GM18907 (cell line): ENCODE data around the gene FBXO47.

ENCODE experiments used
- ATAC-seq: cut with Tn5 transposase; IDR thresholded peaks from one replicate; pipeline ENCODE4 v1.9.1; 2021; ENCODE audit warnings: mild to moderate bottlenecking, moderate library complexity; ENCODE audit not compliant: unreplicated experiment

The FBXO47 gene

DNA sequence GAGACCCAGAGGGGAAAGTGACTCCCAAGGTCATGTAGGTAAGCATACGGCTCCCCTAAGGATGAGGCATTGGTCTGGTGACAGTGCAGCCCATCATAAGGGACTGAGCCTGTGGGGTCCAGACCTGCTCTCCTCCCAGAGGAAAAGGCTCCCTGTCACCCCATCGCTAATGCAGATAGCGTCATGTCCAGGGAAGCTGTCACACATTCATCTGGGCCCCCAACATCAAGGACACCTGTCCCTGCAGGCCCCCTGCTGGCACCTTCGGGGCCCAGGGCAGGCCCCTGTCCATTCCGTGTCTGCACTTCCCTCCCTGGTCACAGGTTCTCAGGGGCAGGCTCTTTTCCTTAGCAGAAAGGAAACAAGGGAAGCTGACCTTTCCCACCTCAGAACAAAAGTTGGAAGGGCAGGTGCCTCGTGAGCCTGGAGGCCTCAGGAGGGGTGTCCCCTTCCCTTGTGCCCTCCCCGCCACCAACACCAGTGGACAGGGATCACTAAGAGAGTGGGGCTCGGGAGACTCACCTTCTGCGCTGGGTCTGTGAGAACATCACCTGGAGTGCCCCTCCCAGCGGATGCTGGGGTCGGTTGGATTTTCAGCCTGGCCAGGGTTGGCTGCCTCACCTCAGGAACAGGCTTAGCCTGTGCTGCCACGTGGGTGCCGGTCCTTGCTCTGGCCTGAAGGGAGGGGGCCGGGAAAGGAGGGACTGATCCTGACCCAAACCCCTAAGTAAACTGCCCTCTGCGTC lies 59.1 kb downstream of the FBXO47 start:
- no peak for ATAC-seq

DNA sequence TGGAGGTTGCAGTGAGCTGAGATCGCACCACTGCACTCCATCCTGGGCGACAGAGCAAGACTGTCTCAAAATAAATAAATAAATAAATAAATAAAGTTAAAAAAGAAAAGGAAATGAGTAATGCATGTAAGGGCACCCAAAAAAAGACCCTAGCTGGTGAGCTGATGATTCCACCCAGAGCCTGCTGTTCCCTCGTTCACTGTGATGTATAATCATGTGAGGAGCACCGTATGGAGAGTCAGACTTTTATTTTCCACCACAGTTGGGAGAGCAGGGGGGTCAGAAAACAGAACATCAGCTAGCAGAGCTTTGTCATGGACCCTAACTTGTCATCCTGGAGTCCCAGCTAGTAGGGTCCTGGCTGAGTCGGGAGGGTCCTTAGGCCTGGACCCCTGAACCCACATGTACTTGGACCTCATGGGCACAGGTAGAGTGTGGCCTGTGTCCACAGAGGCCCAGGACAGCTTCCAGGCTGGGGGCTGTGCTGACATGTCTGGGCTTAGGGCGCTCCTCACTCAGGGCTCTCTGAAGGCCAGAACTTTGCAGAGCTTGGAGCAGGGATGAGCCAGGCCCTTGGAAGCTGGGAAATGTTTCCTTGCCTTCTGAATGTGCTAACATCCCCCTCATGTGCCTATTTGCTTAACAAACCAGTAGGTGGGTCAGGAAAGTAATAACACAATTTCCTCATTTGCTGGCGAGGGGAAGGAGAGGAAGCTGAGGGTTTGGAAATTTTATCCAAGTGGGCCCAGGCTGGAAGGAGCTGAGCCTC lies 60.6 kb downstream of the FBXO47 start:
- no peak for ATAC-seq

DNA sequence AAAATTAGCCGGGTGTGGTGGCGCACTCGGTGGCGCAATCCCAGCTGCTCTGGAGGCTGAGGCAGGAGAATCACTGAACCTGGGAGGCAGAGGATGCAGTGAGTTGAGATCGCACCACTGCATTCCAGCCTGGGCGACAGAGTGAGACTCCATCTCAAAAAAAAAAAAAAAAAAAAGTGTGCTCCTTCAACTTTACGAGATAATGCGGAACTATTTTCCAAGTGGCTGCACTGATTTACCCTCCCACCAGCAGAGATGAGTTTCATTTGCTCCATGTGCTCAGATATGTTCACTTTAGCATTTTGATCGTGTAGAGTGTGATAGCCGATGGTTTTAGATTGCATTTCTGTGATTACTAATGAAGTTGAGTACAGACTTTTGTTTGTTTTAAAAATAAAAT lies 61.8 kb downstream of the FBXO47 start:
- ATAC-seq = no peak

DNA sequence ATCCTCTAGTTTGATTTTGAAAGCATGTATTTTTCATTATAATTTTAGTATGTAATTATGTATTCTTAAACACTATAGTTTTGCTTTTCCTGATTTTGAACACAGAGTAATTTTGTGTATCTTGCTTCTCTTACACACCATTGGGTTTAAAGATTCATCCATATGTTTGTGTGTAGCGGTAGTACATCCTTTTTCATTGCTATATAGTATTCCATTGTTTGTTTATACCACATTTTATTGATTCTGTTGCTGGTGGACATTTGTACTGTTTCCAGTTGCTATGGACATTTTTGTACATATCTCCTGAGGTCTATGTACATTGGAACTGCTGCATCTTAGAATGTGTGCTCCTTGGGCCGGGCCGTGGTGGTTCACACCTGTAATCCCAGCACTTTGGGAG lies 62.3 kb downstream of the FBXO47 start:
- no peak for ATAC-seq

DNA sequence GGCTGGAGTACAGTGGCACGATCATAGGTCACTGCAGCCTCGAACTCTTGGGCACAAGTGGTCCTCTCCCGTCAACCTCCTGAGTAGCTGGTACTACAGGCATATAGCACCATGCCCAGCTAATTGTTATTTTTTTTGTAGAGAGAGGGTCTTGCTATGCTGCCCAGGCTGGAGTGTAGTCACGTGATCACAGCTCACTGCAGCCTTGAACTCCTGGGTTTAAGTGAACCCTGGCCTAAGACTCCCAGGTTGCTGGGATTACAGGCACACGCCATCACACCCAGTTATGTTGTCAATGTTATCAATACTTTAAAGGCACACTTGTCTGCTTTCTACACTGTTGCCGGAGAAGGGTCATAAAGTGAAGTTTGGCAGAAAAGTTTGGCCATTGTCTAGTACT lies 63.8 kb downstream of the FBXO47 start:
- no peak for ATAC-seq

DNA sequence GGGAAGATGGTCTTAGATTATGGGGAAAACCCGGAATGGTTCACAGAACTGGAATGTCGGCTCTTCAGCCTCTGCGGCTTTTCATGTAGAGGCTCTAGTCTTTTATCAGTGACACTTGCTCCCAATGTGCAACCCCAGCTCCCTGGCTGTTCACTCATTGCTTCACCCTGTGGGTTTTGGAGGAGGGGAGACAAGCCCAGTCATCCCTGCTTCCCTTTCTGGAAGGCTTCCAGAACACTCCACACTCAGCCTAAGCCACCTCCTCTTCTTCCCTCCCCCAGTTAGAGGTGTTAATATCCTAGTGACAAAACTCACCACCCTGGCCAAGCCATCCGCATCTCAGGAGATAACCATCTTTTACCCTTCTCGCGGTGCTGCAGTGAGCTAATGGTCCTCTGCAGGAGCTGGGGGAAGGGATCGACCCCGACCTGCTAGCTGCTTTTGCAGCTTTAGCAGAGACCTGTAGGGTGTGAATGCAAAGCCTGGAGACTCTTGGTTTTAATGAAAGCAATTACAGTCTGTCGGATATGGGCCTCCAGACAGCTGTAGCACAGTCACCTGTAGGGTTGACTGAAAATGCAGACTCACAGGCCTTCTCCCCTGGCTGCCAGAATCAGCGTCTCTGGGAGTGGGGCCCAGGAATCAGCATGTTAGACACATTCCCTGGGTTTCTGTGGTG lies 66.1 kb downstream of the FBXO47 start:
- ATAC-seq = no peak

DNA sequence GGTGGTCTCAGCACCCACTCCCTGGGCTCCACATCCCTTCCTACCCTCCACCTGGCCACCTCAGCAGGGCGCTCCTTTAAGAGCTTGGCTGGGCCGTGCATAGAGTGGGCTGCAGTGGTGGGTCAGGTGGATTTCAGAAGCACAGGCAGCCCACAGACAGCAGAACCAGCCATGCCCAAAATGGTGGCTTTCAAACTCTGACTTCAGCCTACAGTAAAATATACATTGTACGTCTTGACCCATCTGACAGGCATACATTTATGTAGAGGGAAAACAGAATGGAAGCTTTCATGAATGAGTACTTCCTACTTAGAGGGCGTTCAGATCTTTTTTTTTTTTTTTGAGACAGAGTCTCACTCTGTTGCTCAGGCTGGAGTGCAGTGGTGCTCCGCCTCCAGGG lies 67.8 kb downstream of the FBXO47 start:
- peak; percentile 11 for ATAC-seq

DNA sequence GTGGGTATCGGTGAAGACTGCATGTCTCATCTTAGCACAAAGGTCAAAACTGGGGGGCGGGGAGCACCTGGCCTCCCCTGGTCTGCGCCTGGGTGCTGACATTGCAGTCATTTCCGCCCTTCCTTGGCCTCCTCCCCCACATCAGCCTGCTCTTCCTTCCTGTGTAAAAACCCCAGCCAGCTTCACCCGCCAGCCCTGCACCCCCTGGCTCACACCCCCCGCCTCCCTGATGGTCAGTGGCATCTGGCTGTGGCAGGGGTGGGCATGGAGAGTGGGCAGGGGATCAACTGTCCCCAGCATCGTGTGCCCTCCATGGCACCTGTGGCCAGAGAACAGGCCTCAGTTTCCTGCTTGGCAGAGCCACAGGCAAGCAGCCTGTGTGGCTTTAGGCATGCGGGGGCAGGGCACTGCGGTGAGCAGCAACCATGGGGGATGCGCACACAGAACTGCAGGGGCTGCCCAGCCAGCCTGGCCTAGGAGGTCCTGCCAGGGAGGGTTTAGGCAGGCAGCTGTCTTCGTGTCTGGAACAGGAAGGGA lies 68.3 kb downstream of the FBXO47 start:
- ATAC-seq = peak; percentile 76

DNA sequence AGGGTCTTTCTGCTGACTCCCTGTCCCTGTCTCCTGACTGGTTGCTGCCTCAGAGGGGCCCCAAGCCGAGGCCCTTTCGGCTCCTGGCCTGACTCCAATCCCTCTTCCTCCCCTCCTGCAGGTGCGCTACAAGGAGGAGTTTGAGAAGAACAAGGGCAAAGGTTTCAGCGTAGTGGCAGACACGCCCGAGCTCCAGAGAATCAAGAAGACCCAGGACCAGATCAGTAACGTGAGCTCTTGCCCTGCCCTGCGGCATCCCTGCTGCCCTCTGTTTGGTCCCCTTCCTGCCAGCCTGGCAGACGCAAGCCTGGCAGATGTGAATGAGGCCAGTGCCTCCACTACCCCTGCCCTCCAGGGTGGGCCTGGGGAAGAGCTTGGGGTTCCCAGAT lies 68.9 kb downstream of the FBXO47 start:
- peak; percentile 24 for ATAC-seq

DNA sequence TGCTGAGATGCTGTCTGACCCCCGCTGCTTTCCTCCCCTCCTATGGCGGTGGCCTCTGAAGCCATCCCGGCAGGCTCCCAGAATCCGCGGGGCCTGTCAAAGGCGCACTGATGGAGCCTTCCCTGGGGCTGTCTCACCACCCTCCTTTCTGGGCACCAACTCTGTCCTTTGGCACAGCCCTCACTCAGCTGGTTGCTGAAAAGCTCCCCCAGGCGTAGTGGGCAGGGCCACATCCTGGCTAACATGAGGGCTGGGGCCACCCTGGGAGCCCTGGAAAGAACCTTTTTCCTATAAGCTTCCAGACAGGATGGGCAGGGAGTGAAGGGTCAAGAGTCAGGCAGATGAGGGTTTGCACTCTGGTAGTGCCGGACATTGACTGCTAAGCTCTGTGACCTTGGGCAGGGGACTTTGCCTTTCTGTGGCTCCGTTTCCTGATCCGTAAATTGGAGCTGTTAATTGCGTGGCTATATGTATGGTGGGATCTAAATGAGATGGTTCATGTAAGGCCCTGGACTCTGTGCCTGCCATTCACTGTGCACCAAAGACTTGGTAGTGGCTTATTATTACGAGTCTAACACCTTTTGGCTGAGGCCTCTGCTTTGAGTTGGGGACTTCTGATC lies 69.4 kb downstream of the FBXO47 start:
- ATAC-seq = no peak

DNA sequence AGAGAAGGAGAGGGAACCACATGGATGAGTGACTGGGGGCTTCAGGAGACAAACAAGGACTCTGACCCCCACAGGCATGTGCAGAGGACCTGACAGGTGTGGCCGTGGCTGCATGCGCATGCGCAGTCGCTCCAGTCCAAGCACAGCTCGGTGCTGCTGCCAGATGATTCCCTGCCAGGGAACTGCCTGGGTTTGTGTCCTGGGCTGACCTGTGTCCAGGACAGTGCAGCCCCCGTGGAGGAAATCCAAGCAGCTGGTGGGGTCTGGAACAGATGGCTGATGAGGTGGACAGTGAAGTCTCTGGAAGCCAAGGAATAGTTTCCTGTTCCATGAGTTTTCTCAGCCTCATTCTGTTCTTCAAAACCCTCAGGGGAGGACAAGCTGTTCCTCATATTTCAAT lies 70.0 kb downstream of the FBXO47 start:
- ATAC-seq = no peak

DNA sequence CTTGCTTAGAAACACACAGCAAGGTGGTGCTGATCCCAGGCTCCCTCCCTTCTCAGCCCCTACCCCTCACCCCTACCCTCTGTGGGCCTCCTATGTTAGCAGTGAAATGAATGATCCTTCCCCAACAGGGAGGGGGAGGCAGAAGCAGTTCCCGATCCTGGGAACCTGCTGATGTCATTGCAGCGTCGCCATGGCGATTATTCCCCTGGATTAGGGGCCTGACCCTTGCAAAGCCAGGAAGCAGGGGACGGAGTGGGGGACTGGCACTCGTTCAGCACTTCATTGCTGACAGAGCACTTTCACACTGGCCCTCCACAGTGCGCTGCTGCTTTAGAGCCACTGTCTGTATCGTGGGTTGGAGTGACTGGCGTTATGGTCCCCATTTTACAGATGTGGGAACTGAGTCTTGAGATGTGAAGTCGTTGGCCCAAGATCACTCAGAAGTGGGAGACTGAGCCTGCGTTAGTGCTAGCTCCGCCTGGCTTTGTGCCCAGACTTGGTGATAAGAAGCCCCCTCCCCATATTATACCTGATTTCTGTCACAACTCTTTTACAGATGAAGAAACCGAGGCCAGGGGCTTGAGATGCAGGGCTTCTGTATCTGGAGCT lies 70.8 kb downstream of the FBXO47 start:
- no peak for ATAC-seq

DNA sequence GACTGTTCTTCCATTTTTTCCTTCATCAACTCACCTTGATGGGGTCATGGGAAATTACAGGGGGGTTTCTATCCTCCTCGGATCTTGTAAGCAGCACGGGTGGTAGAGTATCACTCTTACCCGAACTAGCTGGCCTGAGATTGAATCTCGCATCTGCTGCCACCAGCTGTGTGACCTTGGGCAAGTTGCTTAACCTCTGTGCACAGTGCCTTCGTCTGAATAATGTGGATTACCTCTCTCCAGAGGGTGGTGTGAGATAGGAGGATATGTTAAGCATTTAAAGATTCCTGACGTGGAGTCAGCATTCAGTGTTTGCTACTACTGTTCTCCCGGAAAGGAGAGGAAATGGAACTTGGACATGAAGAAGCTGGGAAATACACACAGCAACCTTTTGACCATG lies 72.9 kb downstream of the FBXO47 start:
- no peak for ATAC-seq

DNA sequence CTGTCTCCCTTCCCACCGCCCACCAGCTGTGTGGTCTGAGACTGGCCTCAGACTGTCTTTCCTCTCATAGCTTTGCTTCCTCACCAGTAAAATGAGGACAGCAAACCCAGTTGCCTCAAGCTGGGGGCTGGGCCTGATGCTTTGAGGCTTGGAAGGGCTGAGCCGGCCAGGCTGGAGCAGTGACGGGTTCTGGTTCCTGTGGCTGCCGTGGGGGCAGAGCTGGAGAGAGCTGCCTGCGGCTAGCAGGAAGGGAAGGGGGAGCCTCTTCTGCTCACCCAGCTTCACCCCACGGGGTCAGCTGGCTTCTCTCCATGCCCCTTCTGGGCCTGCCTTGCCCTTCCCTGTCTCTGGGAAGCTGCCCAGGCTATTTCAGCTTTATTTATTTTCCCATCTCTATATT lies 73.6 kb downstream of the FBXO47 start:
- ATAC-seq = no peak

DNA sequence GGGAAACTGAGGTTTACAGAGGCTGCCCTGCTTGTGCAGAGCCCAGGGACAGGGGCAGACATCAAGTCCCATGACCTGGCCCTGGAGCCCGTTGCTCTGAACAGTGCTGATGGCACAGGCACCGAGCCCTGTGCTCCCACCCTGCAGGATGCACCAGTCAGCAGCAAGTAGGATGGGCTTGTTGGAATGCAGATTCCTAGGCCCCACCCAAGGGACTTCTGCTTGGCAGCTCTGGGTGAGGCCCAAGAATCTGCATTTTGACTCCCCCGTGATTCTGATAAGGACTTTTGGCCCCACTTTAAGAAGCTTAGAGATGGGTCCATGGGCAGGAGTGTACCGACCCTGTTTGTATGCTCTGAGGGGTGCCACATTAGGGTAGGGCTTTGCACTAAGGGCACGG lies 74.1 kb downstream of the FBXO47 start:
- ATAC-seq = no peak

DNA sequence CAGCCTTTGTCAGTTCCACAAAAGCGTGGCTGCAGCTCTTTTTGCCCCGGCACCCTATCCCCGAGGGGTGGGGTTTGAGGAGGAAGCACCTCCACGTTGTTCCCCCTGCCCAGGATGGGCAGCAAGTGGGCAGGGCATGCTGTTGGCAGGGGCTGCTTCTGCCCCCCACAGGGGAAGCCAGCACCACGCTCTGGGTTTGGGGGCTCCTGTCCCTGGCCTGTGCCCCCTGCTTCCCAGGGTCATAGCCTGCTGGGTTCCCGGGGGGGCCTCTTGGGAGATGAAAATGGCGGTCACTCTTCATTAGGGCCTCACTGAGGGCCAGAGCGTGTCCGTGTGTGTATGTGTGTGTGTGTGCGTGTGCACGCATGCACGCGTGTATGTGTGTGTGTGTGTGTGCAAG lies 74.6 kb downstream of the FBXO47 start:
- ATAC-seq = no peak

DNA sequence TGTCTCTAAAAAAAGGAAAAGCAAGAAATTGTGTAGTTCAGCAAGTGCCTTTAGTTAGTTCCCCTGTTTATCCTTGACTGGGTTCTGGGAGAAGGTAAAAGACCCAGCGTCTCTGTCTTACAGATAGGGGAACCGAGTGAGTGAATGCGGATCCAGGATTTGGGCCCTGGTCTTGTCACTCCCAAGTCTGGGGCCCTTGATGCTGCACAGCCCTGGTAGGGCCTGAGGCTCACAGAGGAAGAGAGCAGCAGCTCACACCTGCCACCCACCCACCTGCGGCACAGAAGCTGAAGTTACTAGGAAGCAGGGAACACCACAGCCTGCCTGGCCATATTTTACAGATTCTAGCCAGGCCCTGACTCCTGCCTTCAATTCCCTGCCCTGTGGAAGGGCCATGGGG lies 75.1 kb downstream of the FBXO47 start:
- ATAC-seq = no peak

DNA sequence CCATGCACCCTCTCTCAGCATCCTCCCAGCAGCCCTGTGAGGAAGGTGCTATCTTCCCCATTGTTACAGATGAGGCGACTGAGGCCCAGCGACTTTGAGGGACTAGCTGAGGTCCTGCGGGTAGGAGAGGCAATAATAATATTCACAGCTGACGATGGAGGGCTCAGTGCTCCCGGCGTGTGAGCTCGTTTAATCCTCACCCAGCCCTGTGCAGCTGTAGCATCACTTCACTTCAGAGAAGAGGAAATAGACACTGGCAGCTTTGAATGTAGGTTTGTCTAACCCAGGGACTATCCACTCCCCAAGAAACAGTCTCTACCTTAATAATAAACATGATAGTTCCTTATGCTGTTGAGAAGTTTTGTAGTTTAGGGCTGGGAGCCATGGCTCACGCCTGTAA lies 75.8 kb downstream of the FBXO47 start:
- ATAC-seq = no peak

DNA sequence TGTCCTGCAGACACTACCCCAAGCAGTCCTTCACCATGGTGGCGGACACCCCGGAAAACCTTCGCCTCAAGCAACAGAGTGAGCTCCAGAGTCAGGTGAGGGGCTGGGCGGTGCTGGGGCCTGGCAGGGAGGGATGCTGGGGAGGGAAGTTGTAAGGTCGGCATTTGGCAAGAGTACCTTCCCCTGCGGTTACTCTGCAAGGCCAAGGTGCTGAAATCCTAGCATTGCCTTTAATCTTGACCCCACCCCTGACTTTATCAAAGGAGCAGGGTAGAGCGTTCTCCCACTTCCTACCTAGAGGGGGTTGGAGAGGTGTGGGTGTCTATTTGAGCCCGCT lies 76.8 kb downstream of the FBXO47 start:
- no peak for ATAC-seq

DNA sequence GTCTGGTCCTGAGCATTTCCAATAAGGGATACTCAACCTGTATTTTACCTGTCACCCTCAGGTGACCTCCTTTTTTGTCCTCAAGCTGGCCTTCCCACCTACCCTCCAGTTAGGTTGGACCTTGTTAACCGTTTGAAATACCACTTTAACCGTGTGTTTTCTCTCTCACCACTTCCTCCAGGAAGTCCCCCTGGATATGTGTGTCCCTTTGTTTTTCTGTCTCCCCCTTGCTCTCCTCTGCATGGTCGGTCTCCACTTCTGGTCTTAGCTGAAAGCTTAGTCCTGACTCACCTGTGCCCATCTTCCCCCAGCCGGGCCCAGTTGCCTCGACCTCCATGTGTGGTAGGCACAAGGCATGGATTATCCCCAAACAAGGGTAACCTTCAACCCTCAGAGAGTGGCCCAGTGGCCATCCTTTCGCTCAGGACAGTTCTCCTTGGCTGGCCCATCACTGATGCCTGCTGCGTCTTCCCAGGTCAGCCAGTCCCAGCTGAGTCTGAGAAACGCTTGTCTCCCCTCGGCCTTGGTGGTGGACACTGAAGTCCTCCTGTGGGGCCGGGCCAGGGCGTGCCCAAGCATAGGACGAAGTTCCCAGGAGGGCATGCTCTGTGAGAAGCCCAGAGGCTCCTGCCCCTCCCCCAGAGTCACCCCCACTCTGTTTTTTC lies 77.3 kb downstream of the FBXO47 start:
- no peak for ATAC-seq

DNA sequence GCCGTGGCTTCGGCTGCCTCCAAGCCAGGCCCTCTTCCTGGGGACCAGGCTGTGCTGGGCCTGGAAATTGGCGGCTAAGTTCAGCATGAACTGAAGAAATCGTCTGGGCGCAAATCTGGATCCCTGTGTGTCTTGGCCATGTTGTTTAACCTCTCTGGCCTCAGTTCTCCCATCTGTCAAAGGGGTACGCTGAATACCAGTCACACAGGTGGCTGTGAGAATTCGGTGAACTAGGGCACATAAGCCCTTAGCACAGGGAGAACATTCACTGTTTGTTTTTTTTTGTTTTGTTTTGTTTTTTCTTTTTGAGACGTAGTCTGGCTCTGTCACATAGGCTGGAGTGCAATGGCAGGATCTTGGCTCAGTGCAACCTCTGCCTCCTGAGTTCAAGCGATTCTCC lies 78.4 kb downstream of the FBXO47 start:
- ATAC-seq = no peak
